Measurements from ENCODE around the gene RFX8.

Gene RFX8

GRCh38 chr2:101388232-101388631 is 86.7 kb downstream of the RFX8 start:
- H3K79me2 ChIP-seq: no peaks in the 10 kb centered on the region
- peaks cover 3% of the 10 kb centered on the region for H3K27me3 ChIP-seq (ENCODE audit: control insufficient read depth, insufficient read depth, low read length)
- TF ChIP-seq CTCF (IDR thresholded peaks at IDR 0.05): no peak
- no peaks in the 10 kb centered on the region for H3K4me1 ChIP-seq
- H3K36me3 ChIP-seq (ENCODE audit: control insufficient read depth, insufficient read depth, low read length): no peaks in the 10 kb centered on the region
- H3K27ac ChIP-seq: no peak overlapping the region
- H3K9ac ChIP-seq: no peak overlapping the region
- no peak overlapping the region for H3K4me2 ChIP-seq (ENCODE audit: low read length)
- no peaks in the 10 kb centered on the region for H3K9me3 ChIP-seq (ENCODE audit: control insufficient read depth, low read length)
- H2AFZ ChIP-seq: no peak overlapping the region
- no peak overlapping the region for H3K4me3 ChIP-seq (ENCODE audit: low read depth, low read length)

DNA sequence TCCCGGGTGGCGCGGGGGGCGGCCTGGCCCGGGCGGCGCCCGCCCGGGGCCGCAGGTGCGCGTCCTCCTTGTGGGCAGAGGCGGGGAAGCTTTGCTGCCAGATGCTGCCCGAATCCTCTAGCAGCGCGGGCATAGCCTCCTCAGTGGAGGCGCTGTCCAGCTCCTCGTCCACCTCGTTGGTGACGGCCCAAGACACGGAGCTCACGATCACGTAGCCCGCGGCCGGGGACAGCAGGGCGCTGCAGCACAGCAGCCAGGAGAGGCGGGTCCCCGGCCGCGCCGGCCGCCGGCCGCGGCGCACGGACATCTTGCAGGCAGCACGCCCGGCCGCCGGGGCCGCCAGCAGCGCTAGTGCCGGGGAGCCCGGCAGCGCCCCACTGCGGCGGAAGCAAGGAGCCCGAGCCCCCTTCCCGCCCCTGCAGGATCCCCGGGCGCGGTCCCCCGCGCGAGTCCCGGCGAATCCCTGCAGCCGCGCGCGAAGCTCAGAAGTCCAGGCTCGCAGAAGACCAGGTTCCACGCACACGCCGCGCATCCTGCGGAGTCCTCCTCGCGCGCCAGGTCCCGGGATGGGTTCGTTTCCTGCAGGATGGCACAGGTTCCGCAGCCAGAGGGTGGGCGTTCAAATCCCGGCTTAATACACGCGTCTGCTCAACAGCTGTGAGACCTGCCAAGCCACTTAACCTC is 87.6 kb downstream of the RFX8 start, which contains the start of gene CREG2:
Gene CREG2 (minus strand): TSS at position 353 of the 684 bp plus-strand sequence. CDS start 46 bp downstream, at position 307.
- peak within 1 kb of the TSS; percentile 47 for H3K4me3 ChIP-seq (ENCODE audit: low read depth, low read length)
- H3K9ac ChIP-seq: no peak within 1 kb of the TSS
- no peak within 1 kb of the TSS for H3K27ac ChIP-seq

DNA sequence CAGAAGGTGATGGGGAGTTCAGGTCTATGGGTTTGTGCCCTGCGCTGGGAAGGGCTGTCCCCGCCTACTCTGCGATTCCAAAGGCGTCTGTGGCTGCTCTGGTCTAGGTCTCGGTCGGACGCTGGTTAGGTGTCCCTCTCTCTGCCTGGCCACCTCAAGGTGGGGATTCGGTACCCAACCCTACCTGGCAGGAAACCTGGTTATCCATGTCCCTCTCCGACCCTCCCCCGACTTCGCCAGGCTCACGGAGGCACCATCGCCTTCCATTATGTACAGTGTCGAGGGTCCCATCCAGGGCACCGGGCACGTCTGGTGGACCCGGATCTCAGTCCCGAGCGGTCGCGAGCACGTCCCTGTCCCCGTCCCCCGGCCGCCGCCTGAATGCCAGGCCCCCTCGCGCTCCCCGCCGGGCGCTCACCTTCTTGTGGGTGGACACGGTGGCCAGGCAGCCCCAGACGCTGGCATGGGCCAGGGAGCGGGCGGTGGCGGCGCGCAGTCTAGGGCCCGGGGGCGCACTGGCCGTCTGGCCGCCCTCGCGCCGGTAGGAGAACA is 88.2 kb downstream of the RFX8 start:
- Histone ChIP-seq H3K4me3 (ENCODE audit: low read depth, low read length) (peak overlapping the region; percentile 47), H3K79me2 (no peaks in the 10 kb centered on the region), H3K4me2 (ENCODE audit: low read length) (peak overlapping the region; percentile 77), H3K27me3 (ENCODE audit: control insufficient read depth, insufficient read depth, low read length) (peaks cover 8% of the 10 kb centered on the region), H3K27ac (no peak overlapping the region), H3K9ac (no peak overlapping the region), H3K9me3 (ENCODE audit: control insufficient read depth, low read length) (no peaks in the 10 kb centered on the region), H3K36me3 (ENCODE audit: control insufficient read depth, insufficient read depth, low read length) (no peaks in the 10 kb centered on the region), H2AFZ (peak overlapping the region; percentile 88), H3K4me1 (no peaks in the 10 kb centered on the region)
- TF ChIP-seq CTCF (IDR thresholded peaks at IDR 0.05): no peak

More for the DNA sequence above, 87.6 kb downstream of the RFX8 start, which contains the start of gene CREG2:
- H3K79me2 ChIP-seq: no peaks in the 10 kb centered on the region
- H3K36me3 ChIP-seq (ENCODE audit: control insufficient read depth, insufficient read depth, low read length): no peaks in the 10 kb centered on the region
- no peaks in the 10 kb centered on the region for H3K4me1 ChIP-seq
- TF ChIP-seq CTCF (IDR thresholded peaks at IDR 0.05): peak; percentile 38
- peak within 1 kb of the TSS; percentile 88 for H2AFZ ChIP-seq
- H3K9me3 ChIP-seq (ENCODE audit: control insufficient read depth, low read length): no peaks in the 10 kb centered on the region
- H3K4me2 ChIP-seq (ENCODE audit: low read length): peak within 1 kb of the TSS; percentile 77
- H3K27me3 ChIP-seq (ENCODE audit: control insufficient read depth, insufficient read depth, low read length): peaks cover 7% of the 10 kb centered on the region

DNA sequence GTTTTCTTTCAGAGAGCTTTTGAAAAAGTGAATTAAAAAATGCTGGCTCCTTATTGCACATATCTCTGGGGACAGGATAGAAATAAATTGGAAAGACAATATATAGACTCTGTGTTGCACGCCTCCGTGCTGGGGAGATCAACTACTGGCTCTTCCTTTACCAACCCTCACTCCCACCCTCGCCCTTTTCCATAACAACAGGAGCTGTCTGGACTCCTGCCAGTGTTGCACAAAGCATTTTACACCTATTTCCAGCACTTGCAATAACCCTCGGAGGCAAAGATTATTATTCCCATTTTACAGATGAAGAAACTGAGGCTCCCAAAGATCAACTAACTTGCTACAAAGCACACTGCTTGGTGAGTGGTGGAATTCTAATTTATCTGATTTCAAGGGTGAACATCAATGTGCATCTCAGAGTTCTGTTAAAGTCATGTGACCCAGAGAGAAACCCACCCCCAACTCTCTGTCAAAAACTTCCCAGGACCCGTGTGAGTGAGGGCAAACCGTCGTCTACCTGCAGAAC is 91.8 kb downstream of the RFX8 start:
- H3K27ac ChIP-seq: no peak overlapping the region
- no peaks in the 10 kb centered on the region for H3K9me3 ChIP-seq (ENCODE audit: control insufficient read depth, low read length)
- H3K36me3 ChIP-seq (ENCODE audit: control insufficient read depth, insufficient read depth, low read length): no peaks in the 10 kb centered on the region
- no peak overlapping the region for H2AFZ ChIP-seq
- no peaks in the 10 kb centered on the region for H3K4me1 ChIP-seq
- no peak for TF ChIP-seq CTCF (IDR thresholded peaks at IDR 0.05)
- no peaks in the 10 kb centered on the region for H3K79me2 ChIP-seq
- H3K9ac ChIP-seq: no peak overlapping the region
- H3K4me2 ChIP-seq (ENCODE audit: low read length): no peak overlapping the region
- H3K27me3 ChIP-seq (ENCODE audit: control insufficient read depth, insufficient read depth, low read length): peaks cover 8% of the 10 kb centered on the region
- H3K4me3 ChIP-seq (ENCODE audit: low read depth, low read length): no peak overlapping the region

Measured in parathyroid adenoma (tissue), 2 donors.